HepG2 (cell line): ENCODE measurements around the gene NAT9. TPM values are rescaled to one million over a fixed set of nuclear protein-coding genes. Genes with fewer than 3 reads are reported as not detected.

Experiments used
- ATAC-seq: fragments of 200-7000 bp; cut with Tn5 transposase; 3 replicates; pipeline ENCODE4 v1.9.1; 2020; ENCODE audit warnings: mild to moderate bottlenecking, moderate library complexity
- BruUV-seq: library from RNA; stranded (reverse); fragments of 400-500 nt; replicated peaks from 2 replicates; lab custom pipeline; 2021; lab: Mats Ljungman, UMichigan
- CTCF ChIA-PET: fragments of 300-600 bp; formaldehyde crosslinking; extraction: SDS; loops from one replicate; lab custom pipeline; 2021; ENCODE audit warnings: low total read pairs, inconsistent platforms, low intra/inter-chr PET ratio; lab: Yijun Ruan, JAX
- POLR2A ChIA-PET: fragments of 350-600 bp; sonication (Branson Sonifier 250); formaldehyde crosslinking; loops from one replicate; lab custom pipeline; 2020; ENCODE audit warnings: antibody characterized with exemption, inconsistent platforms; lab: Yijun Ruan, JAX
- DNase-seq: peaks from one replicate; pipeline ENCODE4 v3.0.0-alpha.2; 2015; ENCODE audit warnings: low spot score
- FAIRE-seq: peaks from 3 replicates; lab custom pipeline; 2011; peaks lifted over from hg19 to GRCh38; lab: Jason Lieb, UNC
- H2AFZ ChIP-seq: one replicate; pipeline ENCODE4 v1.6.1; 2011; ENCODE audit warnings: low read length, inconsistent platforms
- H3K27ac ChIP-seq: fragments of 300-600 bp; 3 replicates; pipeline ENCODE4 v1.8.0; 2011; ENCODE audit warnings: mixed run types, mild to moderate bottlenecking, mixed read lengths, low read length, inconsistent platforms; ENCODE audit not compliant: insufficient read depth; ENCODE audit errors: extremely low read length
- H3K27me3 ChIP-seq, 2 experiments: fragments of 200-600 bp in 1 of 2; 2 replicates in 1 of 2; 3 replicates in 1 of 2; pipeline versions ENCODE4 v1.6.0 to v1.8.0; 2011; ENCODE audit warnings: low read length in 2 of 2, mild to moderate bottlenecking in 2 of 2, moderate library complexity in 2 of 2, inconsistent platforms in 1 of 2; ENCODE audit not compliant: insufficient read depth in 2 of 2, control insufficient read depth in 1 of 2
- H3K36me3 ChIP-seq, 2 experiments: fragments of 200-600 bp in 1 of 2; replicated peaks in 1 of 2; 2 replicates in 1 of 2; 3 replicates in 1 of 2; pipeline versions ENCODE4 v1.5.1 to v1.8.0; 2011; ENCODE audit warnings: low read length in 2 of 2, inconsistent platforms in 1 of 2; ENCODE audit not compliant: insufficient read depth in 2 of 2, control insufficient read depth in 1 of 2
- H3K4me1 ChIP-seq: 2 replicates; pipeline ENCODE4 v1.5.1; 2012; ENCODE audit warnings: low read length, inconsistent platforms; ENCODE audit not compliant: insufficient read depth
- H3K4me2 ChIP-seq: 2 replicates; pipeline ENCODE4 v1.6.0; 2011; ENCODE audit warnings: low read depth, low read length, inconsistent platforms
- H3K4me3 ChIP-seq, 3 experiments: fragments of 200-600 bp in 1 of 3; sonication (generic), shearing (Covaris generic) in 1 of 3; replicated peaks in 1 of 3; 2 replicates each; pipeline ENCODE4 v1.5.1; 2011 to 2016; ENCODE audit warnings: low read length in 3 of 3, inconsistent platforms in 2 of 3, low read depth in 2 of 3, mild to moderate bottlenecking in 2 of 3, control low read depth in 1 of 3, mixed read lengths in 1 of 3; ENCODE audit not compliant: insufficient read depth in 1 of 3
- H3K79me2 ChIP-seq: one replicate; pipeline ENCODE4 v1.6.1; 2011; ENCODE audit warnings: low read length, inconsistent platforms; ENCODE audit not compliant: insufficient read depth
- H3K9ac ChIP-seq: 2 replicates; pipeline ENCODE4 v1.6.0; 2011; ENCODE audit warnings: mild to moderate bottlenecking, low read depth, low read length, inconsistent platforms; ENCODE audit not compliant: insufficient read depth
- H3K9me3 ChIP-seq: 2 replicates; pipeline ENCODE4 v1.5.1; 2012; ENCODE audit warnings: mild to moderate bottlenecking, low read length
- H4K20me1 ChIP-seq: 2 replicates; pipeline ENCODE4 v1.6.0; 2011; ENCODE audit warnings: inconsistent platforms, mild to moderate bottlenecking, low read length, moderate library complexity; ENCODE audit not compliant: insufficient read depth
- CEBPG ChIP-seq: IDR thresholded peaks from 2 replicates; pipeline ENCODE4 v1.6.1; 2016
- DMAP1 ChIP-seq: IDR thresholded peaks from 2 replicates; pipeline ENCODE4 v1.6.1; 2016
- DR1 ChIP-seq: sonication (generic); formaldehyde crosslinking; IDR thresholded peaks from 2 replicates; pipeline ENCODE4 v1.8.0; 2021; ENCODE audit warnings: mild to moderate bottlenecking, missing genetic modification reagents, inconsistent platforms
- HCFC1 ChIP-seq: fragments of 150-350 bp; IDR thresholded peaks from 2 replicates; pipeline ENCODE4 v1.6.1; 2014; ENCODE audit warnings: low read depth, low read length
- HNRNPH1 ChIP-seq: fragments of 200-400 bp; formaldehyde crosslinking; optimal IDR thresholded peaks from 2 replicates; pipeline ENCODE3; 2017; ENCODE audit warnings: mild to moderate bottlenecking, low read depth, low read length
- KDM2A ChIP-seq: sonication (generic); formaldehyde crosslinking; IDR thresholded peaks from 2 replicates; pipeline ENCODE4 v1.4.0; 2020; ENCODE audit warnings: low read depth, missing genetic modification reagents, borderline replicate concordance
- MAZ ChIP-seq, 2 experiments: sonication (generic) in 1 of 2; formaldehyde crosslinking in 1 of 2; IDR thresholded peaks; 2 replicates each; pipeline versions ENCODE4 v1.5.0 to v1.6.1; 2012 to 2020; ENCODE audit warnings: low read depth in 2 of 2, mild to moderate bottlenecking in 2 of 2, borderline replicate concordance in 1 of 2, improper control_type of control experiment in 1 of 2, low read length in 1 of 2, missing genetic modification reagents in 1 of 2, moderate library complexity in 1 of 2
- MTA3 ChIP-seq: sonication (generic); formaldehyde crosslinking; IDR thresholded peaks from 2 replicates; pipeline ENCODE4 v1.4.0; 2020; ENCODE audit warnings: missing genetic modification reagents
- PHF21A ChIP-seq: sonication (generic); formaldehyde crosslinking; IDR thresholded peaks from 2 replicates; pipeline ENCODE4 v1.5.0; 2020; ENCODE audit warnings: mild to moderate bottlenecking, missing genetic modification reagents
- SP5 ChIP-seq: IDR thresholded peaks from 2 replicates; pipeline ENCODE4 v1.6.1; 2016; ENCODE audit warnings: low read depth, borderline replicate concordance
- SUZ12 ChIP-seq: fragments of 150-350 bp; IDR thresholded peaks from 2 replicates; pipeline ENCODE4 v1.6.1; 2014; ENCODE audit warnings: low read depth, low read length
- THRA ChIP-seq: sonication (generic); formaldehyde crosslinking; IDR thresholded peaks from 2 replicates; pipeline ENCODE4 v1.4.0; 2020; ENCODE audit warnings: missing genetic modification reagents, borderline replicate concordance
- TSC22D2 ChIP-seq: sonication (generic); formaldehyde crosslinking; IDR thresholded peaks from 2 replicates; pipeline ENCODE4 v1.5.1; 2020; ENCODE audit warnings: missing genetic modification reagents, mild to moderate bottlenecking, borderline replicate concordance
- ZNF326 ChIP-seq: sonication (generic); formaldehyde crosslinking; IDR thresholded peaks from 2 replicates; pipeline ENCODE4 v1.4.0; 2020; ENCODE audit warnings: missing genetic modification reagents, borderline replicate concordance
- ZNF496 ChIP-seq: sonication (generic); formaldehyde crosslinking; IDR thresholded peaks from 2 replicates; pipeline ENCODE4 v1.8.1; 2023; ENCODE audit warnings: mild to moderate bottlenecking, moderate library complexity, missing genetic modification reagents; ENCODE audit not compliant: insufficient replicate concordance
- ZNF513 ChIP-seq: sonication (generic); formaldehyde crosslinking; conservative IDR thresholded peaks from 2 replicates; pipeline ENCODE4 v1.5.0; 2020; ENCODE audit warnings: missing genetic modification reagents
- ZNF567 ChIP-seq: sonication (generic); formaldehyde crosslinking; IDR thresholded peaks from 2 replicates; pipeline ENCODE4 v1.8.1; 2023; ENCODE audit warnings: mild to moderate bottlenecking, missing genetic modification reagents, borderline replicate concordance
- ZNF672 ChIP-seq: sonication (generic); formaldehyde crosslinking; IDR thresholded peaks from 2 replicates; pipeline ENCODE4 v1.8.1; 2022; ENCODE audit warnings: missing genetic modification reagents
- ZNF737 ChIP-seq: sonication (generic); formaldehyde crosslinking; IDR thresholded peaks from 2 replicates; pipeline ENCODE4 v1.5.0; 2020; ENCODE audit warnings: missing genetic modification reagents, mild to moderate bottlenecking, borderline replicate concordance
- ZNF746 ChIP-seq: sonication (generic); formaldehyde crosslinking; IDR thresholded peaks from 2 replicates; pipeline ENCODE4 v1.8.0; 2022; ENCODE audit warnings: mild to moderate bottlenecking, missing genetic modification reagents
- WGBS: methylation state at CpG from one replicate; pipeline ENCODE4 v1.1.6; 2017; ENCODE audit warnings: low lambda C conversion rate; 5-methylcytosine and 5-hydroxymethylcytosine counted together
- in situ Hi-C: cut with HindIII; loops from 2 replicates; pipeline ENCODE4 v1.10.0; 2017; ENCODE audit warnings: low pct_unique_long_range_greater_than_20kb; ENCODE audit not compliant: extremely low pct_ligation_motif_present
- intact Hi-C: fragments of 100-400 bp; cut with micrococcal nuclease; formaldehyde crosslinking; loops from one replicate; pipeline ENCODE4 v1.10.0; 2022; ENCODE audit not compliant: unreplicated experiment
- polyA plus RNA-seq, 8 experiments: library from polyadenylated mRNA; depleted of rRNA in 3 of 8; stranded (reverse) in 7 of 8; unstranded in 1 of 8; fragments of >200 nt; fragmentation: Illumina TruSeq in 4 of 8; extraction: Trizol in 4 of 8; gene quantifications; 2 replicates each; pipeline versions ENCODE4 v1.2.1 to v1.2.3, GENCODE V29; 2011 to 2016; ENCODE audit warnings: low read depth in 4 of 8, missing spikeins in 1 of 8, mixed read lengths in 1 of 8; ENCODE audit not compliant: insufficient read depth in 1 of 8
- total RNA-seq, 5 experiments: library from RNA; depleted of rRNA; stranded (reverse); fragments of >200 nt; fragmentation: Illumina TruSeq; extraction: Trizol; gene quantifications; 2 replicates each; pipeline ENCODE4 v1.2.3, GENCODE V29; 2016; ENCODE audit warnings: low read depth in 1 of 5

The NAT9 gene
- total and polyA plus RNA-seq, 2 of the 13 experiments (the other 11 are each of a cell fraction or from before 2014, with no cell fraction given), result 39.7 to 44.2 TPM

- CTCF ChIA-PET, result no interaction called here
- H2AFZ ChIP-seq, result no peak overlapping the region
- intact Hi-C loops, result loop anchor here (1.0 kb wide), 1 partner anchor 35 kb away; no protein-coding TSS in a partner anchor
- H3K4me3 ChIP-seq, result no peak overlapping the region
- ATAC-seq, result no peak
- H3K9me3 ChIP-seq, result no peaks in the 10 kb centered on the region
- no TSS peak for BruUV-seq
- TF ChIP-seq ZNF567 (CRISPR knock-in tag) (no peak), SUZ12 (no peak), ZNF746 (CRISPR knock-in tag) (no peak), HNRNPH1 (no peak), MTA3 (CRISPR knock-in tag) (no peak), TSC22D2 (CRISPR knock-in tag) (no peak), CEBPG (CRISPR knock-in tag) (no peak), KDM2A (CRISPR knock-in tag) (no peak), ZNF672 (no peak), SP5 (CRISPR knock-in tag) (no peak), DR1 (CRISPR knock-in tag) (no peak), DMAP1 (no peak), PHF21A (CRISPR knock-in tag) (no peak), ZNF326 (CRISPR knock-in tag) (no peak), THRA (CRISPR knock-in tag) (no peak), ZNF496 (CRISPR knock-in tag) (no peak), HCFC1 (no peak), ZNF513 (no peak), ZNF737 (CRISPR knock-in tag) (no peak), MAZ (IDR thresholded peaks at IDR 0.05; ENCODE audit: borderline replicate concordance, low read depth, low read length) (no peak), MAZ (CRISPR knock-in tag; IDR thresholded peaks at IDR 0.05; ENCODE audit: low read depth) (no peak)
- TF ChIP-seq, all 625 proteins: peak for 0
- in situ Hi-C loops, result no loop called here
- no peak overlapping the region for H3K4me2 ChIP-seq
- no peaks in the 10 kb centered on the region for H3K27me3 ChIP-seq
- peaks cover 2 to 5% of the 10 kb centered on the region in 2 experiments; a peak in 3 of 5 replicates for H3K36me3 ChIP-seq
- no peak overlapping the region for H3K27ac ChIP-seq
- H4K20me1 ChIP-seq, result no peaks in the 10 kb centered on the region
- DNase-seq (no peak), FAIRE-seq (no peak)
- POLR2A ChIA-PET, result no interaction called here
- no peaks in the 10 kb centered on the region for H3K4me1 ChIP-seq
- no peaks in the 10 kb centered on the region for H3K79me2 ChIP-seq
- H3K9ac ChIP-seq, result no peak overlapping the region
- 91% methylated on average over 17 of the region's 18 CpGs for WGBS
Measured at GRCh38 chr17:74816905-74817620, 40.9 kb upstream of the NAT9 start.
